Fibroblast of skin of left biceps (primary cell): Measurements from ENCODE around the gene NXPE2.
"Not testable (repeated sequence)": the region's sequence is repeated elsewhere in the genome, so short reads cannot be mapped to it uniquely, and the experiment has no call there.

ENCODE experiments used
- DNase-seq, 2 experiments: peaks; one replicate each; pipeline ENCODE4 v3.0.0-alpha.2; 2013; ENCODE audit warnings: low read depth in 2 of 2

The NXPE2 gene

DNA sequence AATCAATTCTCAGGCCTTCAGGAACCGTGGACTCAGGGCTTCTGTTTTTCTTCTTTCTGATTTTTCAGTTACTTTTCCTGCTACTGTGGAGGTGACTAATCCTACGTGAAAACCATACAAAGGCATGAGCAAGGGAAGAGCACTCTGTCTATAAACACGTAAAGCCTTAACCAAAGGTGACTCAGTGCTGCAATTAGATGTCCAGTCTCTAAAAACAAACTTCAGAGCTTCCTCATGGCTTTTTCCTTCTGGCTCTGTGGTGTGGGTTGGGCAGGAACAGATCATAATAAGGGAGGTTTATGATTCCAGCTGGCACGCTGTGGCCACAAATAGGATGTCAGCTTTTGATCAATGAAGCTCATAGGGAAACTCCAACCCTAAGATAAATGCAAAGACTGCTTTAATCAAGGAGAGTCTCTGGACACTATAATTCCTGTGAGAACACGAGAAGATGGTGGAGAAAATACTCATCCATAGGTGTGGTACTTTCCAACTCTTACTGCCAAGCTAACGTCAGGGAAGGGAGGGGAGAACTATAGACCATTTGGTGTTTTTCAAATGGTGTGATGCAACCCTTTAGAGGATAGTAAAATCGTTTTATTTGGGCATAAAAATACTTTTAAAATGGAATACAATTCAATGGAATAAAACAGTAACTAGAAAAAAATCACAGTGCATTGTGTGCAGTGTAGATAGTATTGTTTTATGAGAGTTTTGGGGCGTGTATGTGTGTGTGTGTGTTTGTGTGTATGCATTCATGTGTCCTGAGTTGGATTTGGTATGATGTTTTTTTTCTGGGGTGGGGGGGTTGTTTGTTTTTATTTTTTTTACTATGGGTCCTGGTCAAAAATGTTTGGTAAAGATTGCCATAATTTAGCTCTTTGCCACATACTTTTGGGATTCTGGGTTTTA lies at the start of gene NXPE2:
NXPE2 (plus strand) TSS at position 403 of the 912 bp plus-strand sequence; CDS start at position 452, 49 bp downstream.
- DNase-seq, result no peak

DNA sequence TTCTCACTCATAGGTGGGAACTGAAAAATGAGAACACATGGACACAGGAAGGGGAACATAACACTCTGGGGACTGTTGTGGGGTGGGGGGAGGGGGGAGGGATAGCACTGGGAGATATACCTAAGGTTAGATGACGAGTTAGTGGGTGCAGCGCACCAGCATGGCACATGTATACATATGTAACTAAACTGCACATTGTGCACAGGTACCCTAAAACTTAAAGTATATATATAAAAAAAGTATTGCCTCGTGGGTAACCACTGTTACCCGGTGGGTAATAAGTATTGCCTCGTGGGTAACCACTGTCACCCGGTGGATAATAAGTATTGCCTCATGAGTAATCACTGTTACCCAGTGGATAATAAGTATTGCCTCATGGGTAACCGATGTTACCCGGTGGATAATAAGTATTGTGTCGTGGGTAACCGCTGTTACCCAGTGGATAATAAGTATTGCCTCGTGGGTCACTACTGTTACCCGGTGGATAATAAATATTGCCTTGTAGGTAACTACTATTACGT lies 46.8 kb upstream of the NXPE2 start:
- DNase-seq, result not testable (repeated sequence)

DNA sequence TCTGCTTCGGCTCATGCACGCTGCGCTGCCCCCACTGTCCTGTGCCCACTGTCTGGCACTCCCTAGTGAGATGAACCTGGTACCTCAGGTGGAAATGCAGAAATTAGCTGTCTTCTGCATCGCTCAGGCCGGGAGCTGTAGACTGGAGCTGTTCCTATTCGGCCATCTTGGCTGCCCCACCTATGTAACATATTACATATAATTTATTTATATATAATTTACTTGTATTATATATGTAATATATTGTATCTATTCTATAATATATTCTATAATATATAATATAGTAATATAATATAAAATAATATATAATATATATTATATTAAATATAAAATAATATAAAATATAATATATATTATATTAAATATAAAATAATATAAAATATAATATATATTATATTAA lies 38.9 kb upstream of the NXPE2 start:
- not testable (repeated sequence) for DNase-seq

DNA sequence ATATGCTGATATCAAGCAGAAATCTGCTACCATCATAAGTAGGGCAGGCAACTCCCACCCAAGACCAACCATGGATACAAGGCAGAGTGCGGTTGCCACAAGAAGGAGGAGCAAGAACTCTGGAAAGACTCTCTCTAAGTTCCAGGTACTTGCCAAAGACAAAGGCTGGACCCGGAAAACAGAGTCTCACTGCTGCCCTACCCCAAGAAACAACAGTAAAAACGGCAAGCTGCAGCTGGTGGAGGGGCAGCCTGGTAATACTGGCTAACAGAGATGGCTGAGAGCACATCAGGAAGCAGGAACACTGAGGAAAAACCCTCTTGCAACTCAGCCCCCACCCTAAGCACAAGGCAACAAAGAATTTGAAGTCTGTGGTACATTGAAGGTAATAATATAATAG lies 27.7 kb upstream of the NXPE2 start:
- no peak for DNase-seq

DNA sequence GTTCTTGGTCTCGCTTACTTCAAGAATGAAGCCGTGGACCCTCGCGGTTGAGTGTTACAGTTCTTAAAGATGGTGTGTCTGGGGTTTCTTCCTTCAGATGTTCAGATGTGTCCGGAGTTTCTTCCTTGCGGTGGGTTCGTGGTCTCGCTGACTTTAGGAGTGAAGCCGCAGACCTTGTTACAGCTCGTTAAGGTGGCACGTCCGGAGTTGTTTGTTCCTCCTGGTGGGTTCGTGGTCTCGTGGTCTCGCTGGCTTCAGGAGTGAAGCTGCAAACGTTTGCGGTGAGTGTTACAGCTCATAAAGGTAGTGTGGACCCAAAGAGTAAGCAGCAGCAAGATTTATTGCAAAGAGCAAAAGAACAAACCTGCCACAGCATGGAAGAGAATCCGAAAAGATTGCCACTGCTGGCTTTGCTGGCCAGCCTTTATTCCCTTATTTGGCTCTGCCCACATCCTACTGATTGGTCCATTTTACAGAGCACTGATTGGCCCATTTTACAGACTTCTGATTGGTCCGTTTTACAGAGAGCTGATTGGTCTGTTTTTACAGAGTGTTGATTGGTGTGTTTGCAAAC lies 27.1 kb upstream of the NXPE2 start:
- no peak for DNase-seq

DNA sequence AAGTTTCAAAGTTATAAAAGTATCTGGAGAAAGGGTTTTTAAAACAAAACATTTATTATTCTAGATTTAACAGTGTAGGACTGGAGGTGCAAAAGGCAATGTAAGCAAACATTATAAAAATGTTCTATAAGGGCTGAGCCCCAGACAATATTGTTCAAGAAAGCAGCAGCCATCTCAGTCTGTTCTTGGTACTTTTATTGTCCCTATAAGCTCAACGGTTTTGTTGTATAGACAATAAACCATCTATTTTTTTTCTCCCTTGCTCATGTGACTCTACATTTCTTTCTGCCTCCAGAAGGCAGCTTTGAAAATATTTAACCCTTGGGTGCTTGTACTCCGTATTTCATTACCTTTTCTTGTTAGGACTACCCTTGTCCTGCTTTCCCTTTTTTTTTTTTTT lies 25.2 kb upstream of the NXPE2 start:
- DNase-seq, result no peak

DNA sequence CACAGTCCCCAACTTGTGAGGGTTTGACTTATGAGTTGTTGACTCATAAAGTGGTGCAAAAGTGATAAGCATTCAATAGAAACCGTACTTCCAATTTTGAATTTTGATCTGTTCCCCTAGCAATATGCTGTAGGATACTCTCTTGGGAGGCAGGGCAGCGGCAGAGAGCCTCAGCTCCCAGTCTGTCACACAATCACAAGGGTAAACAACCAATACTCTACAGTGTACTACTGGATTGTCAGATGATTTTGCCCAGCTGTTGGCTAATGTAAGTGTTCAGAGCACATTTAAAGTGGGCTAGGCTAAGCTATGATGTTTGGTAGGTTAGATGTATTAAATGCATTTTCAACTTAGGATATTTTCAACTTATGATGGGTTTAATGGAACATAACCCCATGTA lies 13.7 kb upstream of the NXPE2 start:
- DNase-seq, result no peak

DNA sequence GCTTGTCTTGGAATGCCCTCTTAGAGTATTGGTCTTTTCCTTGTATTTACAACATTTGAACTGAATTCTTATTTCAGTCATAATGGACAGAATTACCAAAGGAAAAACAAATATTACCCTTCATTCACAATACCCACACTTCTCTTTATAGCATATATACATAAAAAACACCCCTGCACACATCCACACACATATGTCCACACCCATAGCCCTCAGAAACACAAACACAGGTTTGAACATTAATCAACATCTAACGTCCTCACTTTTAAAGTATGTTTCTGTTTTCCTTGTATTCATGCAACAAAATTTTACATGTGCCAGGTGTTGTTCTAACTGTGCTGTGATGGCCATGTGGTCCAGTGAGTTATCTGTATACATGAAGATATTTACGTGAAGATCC lies 11.6 kb upstream of the NXPE2 start:
- no peak for DNase-seq

DNA sequence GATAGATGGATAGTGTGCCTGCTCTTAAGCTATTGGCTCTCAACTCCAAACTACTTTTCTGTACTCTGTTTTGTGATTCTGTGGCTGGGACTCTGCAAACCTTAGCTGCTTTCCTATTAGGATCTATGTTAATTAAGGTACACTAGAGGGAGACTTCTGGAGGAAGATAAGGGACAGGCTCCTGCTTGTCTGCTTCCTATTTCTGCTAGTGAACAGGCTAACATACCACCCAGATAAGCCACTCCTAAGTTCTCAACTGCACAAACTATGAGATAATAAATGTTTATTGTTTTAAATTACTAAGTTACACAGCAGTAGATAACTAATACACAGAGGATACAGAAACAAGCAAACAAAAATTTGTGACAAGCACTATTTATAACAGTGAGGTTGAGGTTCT lies 10.2 kb upstream of the NXPE2 start:
- no peak for DNase-seq

DNA sequence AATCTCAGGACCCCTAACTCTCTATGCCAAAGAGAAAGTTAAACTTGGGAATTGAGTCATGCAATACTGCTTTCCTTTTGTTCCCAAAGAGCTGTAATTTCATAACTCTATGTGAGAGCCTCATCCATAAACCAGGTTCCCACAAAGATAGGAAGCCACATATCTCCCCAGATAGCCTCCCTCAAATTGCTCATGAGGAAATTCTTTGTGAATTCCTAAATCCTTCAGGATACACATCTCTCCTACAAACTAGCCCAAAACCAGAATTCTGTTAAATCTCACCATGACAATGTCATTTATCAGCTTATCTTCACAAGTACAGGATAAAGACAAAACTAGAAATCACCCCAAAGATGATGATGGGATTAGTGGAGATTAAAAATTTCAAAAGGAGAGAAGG lies 4.7 kb upstream of the NXPE2 start:
- no peak for DNase-seq

DNA sequence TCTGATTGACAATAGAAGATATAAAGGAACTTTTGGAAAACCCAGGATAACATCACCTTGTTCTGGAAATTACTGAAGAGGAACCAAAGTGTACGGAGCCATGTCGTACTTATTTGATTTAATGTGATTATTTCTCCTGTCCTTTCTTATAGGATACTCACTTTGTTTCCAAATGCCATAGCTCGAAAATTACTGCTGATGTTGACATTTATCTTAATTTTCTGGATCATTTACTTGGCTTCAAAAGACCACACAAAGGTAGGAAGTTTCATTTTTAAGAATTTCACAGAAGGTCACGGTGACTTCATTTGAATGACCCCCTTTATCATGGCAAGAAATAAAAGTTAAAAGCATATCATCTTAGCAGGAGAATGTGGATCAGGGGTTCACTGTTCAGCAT lies 1.2 kb downstream of the NXPE2 start:
- no peak for DNase-seq

DNA sequence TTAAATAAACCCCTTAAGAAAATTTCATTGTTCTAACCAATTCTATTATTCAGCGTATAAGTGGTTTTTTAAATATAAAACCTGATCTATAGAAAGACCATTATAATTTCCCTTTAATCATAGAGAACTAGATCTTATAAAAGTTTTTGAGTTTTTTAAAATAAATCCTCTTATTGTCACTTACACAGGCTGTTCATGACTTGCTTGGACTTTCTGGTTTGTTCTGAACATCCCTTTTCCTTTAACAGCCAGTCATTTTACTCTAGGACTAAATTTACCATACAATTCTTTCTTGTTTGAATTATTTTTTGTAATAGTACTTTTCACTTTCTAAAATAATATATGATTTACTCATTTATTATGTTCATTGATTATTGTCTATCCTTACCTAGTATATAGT lies 4.7 kb downstream of the NXPE2 start:
- no peak for DNase-seq

DNA sequence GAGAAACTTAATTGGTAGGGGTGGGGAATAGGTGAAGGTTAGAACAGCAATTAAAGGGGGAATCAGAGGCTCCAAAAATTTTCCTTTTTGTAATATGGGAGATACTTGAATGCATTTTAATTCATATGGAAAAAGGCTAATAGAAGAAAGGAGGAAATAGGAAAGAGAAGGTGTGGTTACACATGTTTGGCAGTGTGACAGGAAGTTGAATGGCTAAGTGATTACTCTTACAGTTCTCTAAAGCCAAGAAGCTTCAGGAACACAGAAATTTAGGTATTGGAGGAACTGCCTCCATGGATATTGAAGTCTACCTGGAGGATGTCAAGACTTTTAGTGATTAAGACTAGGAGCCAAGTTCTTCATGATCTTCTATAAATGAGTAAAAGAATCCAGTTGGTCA lies 6.3 kb downstream of the NXPE2 start:
- DNase-seq, result no peak

DNA sequence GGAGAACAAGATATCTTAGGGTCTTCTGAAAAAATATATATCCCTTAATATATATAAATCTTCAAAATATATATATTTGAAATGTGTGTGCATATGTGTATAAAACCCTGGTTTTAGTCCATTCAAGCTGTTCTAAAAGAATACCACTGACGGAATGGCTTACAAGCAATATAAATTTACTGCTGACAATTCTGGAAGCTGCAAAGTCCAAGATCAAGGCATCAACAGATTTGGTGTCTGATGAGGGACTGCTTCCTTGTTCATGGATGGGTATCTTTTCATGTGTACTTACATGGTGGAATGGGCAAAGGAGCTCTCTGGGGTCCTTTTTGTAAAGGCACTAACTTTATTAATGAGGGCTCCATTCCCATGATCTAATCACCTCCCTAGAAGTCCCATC lies 6.8 kb downstream of the NXPE2 start:
- no peak for DNase-seq

DNA sequence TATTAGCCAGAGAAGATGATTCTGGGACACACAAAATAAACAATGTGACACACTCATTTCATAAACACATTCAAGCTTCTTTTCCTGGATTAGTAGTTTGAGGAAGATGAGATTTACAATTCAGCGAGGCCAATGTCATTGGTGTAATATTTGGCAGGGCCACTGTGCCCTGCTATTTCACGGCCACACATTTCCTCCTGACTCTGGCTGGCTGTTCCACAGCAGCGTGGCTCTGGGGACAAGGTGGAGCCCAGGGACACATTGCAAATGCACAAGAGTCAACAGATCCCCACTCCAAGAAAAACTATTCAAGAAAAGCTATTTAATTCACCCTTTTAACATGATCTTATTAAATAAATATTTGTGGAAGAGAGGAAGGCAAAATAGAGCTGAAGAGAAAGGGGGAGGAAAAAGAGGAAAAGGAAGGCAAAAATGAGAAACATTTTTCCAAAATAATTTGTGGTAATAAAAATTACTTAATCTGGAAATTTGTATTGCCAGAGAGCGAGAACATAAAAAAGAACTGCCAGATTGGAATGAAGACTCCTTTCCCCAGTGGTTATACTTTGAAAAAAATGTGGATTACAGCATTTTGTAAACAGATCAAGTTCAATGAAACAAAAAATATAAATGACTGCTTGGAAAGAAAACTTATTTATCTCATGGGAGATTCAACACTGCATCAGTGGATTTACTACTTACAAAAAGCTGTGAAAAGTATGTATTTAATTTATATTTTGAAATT lies 27.1 kb downstream of the NXPE2 start:
- no peak for DNase-seq

DNA sequence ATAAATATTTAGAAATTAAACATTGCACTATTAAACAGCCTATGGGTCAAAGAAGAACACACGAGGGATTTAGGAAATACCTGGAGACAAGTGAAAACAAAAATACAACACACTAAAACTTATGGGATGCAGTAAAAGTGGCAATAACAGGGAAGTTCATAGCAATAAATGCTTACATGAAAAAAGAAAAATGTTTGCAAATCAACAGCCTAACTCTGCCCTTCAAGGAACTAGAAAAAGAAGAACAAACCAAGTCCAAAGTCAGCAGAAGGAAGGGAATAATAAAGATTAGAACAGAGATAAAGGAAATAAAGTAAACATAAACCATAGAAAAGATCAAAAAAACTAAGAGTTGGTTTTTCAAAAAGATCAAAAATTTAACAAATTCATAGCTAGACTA lies 31.6 kb downstream of the NXPE2 start:
- no peak for DNase-seq

DNA sequence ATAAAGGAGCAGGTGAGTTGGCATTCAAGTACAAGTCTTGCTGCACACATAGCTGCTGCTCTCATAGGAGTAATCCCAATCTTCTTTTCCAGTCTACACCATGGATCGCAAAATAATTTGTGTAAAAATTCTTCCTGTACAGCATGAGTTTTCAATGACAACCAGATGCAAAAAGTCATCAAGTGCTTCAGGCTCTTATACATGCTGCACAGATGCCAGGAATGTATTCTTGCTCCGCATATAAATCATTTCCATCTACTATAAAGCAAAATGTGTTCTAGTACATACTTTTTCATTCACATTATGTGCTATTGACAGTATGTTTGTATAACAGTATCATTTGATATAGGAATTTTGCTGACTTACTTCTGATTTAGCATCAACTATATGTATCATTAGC lies 35.4 kb downstream of the NXPE2 start:
- DNase-seq, result no peak

DNA sequence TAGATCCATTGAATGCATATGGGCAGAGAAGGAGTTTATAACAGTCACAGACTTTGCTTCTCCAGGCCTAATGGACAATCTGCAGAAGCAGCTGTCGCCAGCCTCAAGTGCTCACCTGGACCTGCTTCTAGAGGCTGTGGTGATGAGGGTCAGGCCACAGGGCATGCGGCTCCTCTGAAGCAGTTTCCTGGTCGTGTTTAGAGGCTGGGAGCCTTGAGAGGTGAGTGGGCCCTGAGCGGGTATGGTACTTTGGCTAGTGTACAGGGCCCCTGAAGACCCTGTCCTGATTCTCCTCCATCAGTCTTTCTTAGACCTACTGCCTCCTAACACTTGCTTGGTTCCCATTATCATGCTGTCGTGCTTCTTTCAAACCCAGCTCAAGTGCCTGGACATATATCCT lies 41.2 kb downstream of the NXPE2 start:
- DNase-seq, result no peak

DNA sequence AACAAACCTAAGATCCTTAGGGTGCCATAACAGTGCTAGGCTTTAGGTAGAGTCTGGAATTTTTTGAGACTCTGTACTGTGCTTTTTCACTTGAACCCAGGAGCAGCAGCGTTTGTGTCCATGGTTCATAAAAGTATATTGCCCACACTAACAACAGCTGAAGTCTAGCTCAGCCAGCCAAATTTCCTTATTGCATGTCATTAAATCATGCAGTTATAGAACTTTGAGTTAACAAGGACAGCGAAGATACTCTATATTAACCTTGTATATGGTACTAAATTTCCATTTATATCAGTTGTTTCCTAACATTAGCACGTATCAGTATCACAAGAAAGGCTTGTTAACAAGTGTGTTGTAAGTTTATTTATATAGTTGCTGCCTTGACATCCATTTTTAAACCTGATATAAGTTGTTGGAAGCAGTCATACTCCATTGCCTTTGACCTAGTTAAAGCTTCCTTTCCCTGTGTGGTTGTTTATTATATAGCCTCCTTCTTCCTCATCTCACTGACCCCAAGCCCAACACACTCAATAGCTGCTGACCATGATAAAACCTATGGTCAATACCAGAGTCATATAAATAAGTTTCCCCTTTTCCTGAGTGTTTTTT lies 46.7 kb downstream of the NXPE2 start:
- DNase-seq, result no peak

DNA sequence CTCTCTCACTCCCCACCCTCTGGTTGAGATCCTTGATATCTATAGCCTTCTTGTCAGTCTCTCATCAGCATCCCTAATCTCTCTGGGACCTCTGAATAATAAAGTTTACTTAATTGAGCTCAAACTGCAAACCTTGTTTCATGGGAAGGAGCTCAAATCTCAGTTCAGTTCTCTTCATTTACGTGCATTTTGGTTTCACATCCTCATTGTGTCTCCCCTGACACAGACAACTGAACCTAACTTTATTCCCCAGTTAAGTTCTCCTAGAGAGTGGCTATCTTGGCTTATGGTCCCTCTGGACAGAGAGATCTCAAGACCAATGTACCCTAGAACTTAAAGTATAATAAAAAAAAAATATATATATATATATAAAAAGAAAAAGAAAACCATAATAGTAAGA lies 47.3 kb downstream of the NXPE2 start:
- no peak for DNase-seq

DNA sequence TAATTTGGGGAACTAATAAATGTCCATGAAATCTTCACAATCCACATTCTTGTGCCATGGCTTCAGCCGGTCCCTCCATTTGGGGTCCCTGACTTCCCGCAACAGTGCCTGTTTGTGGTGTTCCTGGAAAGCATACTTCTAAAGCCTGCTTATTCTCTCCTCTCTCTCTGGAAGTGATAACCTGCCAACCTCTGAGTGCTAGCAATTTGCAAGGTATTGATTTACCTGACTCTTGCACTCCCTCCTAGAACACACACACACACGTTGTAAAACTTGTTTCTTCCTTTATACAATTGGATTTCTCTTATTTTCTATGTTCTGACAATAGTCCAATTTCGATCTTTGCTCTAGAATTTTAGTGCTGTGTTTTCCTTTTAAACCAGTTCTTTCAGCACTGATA lies 58.5 kb downstream of the NXPE2 start:
- no peak for DNase-seq

DNA sequence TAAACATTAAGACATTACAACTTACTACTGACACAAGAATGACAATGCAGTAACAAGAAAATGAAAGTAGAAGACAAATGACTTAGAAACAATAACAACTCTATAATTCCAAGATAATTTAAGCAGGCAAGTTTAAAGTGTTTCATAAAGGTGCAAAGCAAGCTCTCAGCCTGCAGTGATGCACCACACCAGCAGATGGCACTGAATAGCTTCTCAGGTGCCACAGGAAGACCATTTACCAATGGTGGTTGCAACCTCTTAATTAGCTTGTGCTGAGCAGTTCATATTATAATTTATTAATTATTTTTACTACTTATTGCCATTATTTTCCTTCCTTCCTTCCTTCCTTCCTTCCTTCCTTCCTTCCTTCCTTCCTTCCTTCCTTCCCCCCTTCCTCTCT lies 60.6 kb downstream of the NXPE2 start:
- DNase-seq, result peak in 1 of 2 experiments; percentile 9
